ENCODE data around the gene LRRC3. TPM values are rescaled to one million over a fixed set of nuclear protein-coding genes. Genes with fewer than 3 reads are reported as not detected.

The LRRC3 gene
- polyA plus RNA-seq, 1 donor (not counting 4 experiments of a cell fraction or from before 2014, with no cell fraction given) = 1.4 TPM

DNA sequence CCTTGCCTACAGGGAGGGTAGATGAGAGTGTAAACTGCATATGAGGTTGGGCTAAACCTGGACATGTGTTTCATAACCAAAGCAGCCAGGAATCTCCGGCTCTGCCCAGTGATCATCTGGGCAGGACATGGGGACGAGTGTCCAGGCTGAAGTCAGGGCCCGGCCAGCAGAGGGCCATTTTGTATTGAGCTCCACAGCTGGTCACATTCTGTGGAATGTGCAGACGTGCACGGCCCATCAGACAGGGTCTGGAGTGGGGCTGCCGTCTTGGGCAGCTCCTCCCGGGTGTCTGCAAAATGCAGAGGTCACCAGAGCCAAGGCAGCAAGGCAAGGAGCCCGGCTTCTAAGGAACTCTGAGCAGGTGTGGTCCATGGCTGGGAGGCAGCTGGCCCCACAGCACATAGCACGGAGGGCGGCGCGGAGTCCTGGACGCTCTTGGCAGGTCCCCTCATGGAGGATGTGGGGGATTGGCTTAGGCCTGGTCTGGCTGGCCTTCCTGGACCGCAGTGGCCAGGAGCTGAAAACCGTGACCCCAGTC is 6.2 kb downstream of the LRRC3 start:
- H3K9me1 ChIP-seq (ENCODE audit: control insufficient read depth, extremely low read depth, insufficient read depth, low read length) = no peaks in the 10 kb centered on the region
- H4K20me1 ChIP-seq (ENCODE audit: control insufficient read depth, extremely low read depth, insufficient read depth, low read length) = no peaks in the 10 kb centered on the region
- H3K79me2 ChIP-seq (ENCODE audit: control insufficient read depth, insufficient read depth, low read length) = no peaks in the 10 kb centered on the region
- H3K4me3 ChIP-seq (ENCODE audit: control insufficient read depth in 2 of 3, extremely low read depth in 1 of 3, insufficient read depth in 2 of 3, low read depth in 1 of 3, low read length in 3 of 3) = no peak overlapping the region
- FAIRE-seq (no peak), DNase-seq (ENCODE audit: low read depth, low spot score) (no peak)
- TF ChIP-seq, protein P1, sequence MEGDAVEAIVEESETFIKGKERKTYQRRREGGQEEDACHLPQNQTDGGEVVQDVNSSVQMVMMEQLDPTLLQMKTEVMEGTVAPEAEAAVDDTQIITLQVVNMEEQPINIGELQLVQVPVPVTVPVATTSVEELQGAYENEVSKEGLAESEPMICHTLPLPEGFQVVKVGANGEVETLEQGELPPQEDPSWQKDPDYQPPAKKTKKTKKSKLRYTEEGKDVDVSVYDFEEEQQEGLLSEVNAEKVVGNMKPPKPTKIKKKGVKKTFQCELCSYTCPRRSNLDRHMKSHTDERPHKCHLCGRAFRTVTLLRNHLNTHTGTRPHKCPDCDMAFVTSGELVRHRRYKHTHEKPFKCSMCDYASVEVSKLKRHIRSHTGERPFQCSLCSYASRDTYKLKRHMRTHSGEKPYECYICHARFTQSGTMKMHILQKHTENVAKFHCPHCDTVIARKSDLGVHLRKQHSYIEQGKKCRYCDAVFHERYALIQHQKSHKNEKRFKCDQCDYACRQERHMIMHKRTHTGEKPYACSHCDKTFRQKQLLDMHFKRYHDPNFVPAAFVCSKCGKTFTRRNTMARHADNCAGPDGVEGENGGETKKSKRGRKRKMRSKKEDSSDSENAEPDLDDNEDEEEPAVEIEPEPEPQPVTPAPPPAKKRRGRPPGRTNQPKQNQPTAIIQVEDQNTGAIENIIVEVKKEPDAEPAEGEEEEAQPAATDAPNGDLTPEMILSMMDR (optimal IDR thresholded peaks at IDR 0.05 in 1 of 3, IDR thresholded peaks at IDR 0.05 in 1 of 3, conservative IDR thresholded peaks at IDR 0.05 in 1 of 3; ENCODE audit: extremely low read depth in 1 of 3, insufficient read depth in 2 of 3, low read length in 3 of 3) = no peak
- no peak for TF ChIP-seq EZH2 (IDR thresholded peaks at IDR 0.05; ENCODE audit: low read length)
- H3K4me1 ChIP-seq (ENCODE audit: control insufficient read depth, extremely low read depth, insufficient read depth, low read length) = no peaks in the 10 kb centered on the region
- H3K4me2 ChIP-seq (ENCODE audit: control insufficient read depth, extremely low read depth, insufficient read depth, low read depth, low read length) = no peak overlapping the region
- H3K27me3 ChIP-seq (ENCODE audit: control insufficient read depth, extremely low read depth, insufficient read depth, low read length) = no peaks in the 10 kb centered on the region
- no peaks in the 10 kb centered on the region for H3K36me3 ChIP-seq (ENCODE audit: control insufficient read depth in 2 of 2, extremely low read depth in 1 of 2, insufficient read depth in 2 of 2, low read length in 2 of 2)
- no peak overlapping the region for H3K9ac ChIP-seq (ENCODE audit: control insufficient read depth, extremely low read depth, insufficient read depth, low read length)
- H3K9me3 ChIP-seq (ENCODE audit: control insufficient read depth, low read depth, low read length) = no peaks in the 10 kb centered on the region
- dilution Hi-C loops (cut with MboI; ENCODE audit: extremely low pct_ligation_motif_present, low sequenced_read_pairs) = no loop called here
- no peak overlapping the region for H3K27ac ChIP-seq (ENCODE audit: control insufficient read depth, insufficient read depth, low read length)
- no peak overlapping the region for H2AFZ ChIP-seq (ENCODE audit: control insufficient read depth, low read length)

DNA sequence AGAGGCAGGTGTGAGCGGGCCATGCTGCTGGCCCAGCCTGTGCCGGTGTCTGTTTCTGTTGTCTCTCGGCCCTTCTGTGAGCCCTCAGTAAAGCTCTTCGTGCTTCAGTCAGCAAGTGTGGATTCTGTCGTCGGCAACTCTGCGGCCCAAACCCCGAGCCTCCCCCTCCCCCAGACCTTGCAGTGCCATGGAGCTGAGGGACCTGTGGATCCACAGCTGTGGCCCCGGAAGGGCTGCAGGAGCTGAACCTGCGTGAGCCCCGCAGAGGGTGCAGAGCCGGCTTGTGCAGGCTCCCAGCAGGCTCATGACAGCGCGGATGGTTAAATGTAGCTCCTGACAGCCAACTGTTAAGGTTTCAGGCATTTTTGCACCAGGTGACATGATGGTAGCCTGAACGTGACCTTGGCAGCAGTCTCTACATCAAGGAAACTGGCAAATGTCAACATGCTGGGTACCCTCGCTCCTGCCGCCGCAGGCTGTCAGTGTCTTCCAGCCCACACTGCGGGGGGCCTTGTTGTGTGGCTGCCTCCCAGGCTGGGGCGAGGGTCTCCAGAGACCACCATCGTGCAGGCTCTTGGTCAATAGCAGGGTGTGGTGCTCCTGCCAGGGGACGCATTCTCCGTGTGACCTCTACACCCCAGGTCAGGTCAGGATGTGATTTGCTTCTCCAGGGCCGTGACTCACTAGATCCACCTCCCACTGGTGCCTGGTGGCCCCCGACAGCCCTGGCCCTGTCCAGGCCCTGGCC is 7.0 kb downstream of the LRRC3 start:
- Histone ChIP-seq H3K27ac (ENCODE audit: control insufficient read depth, insufficient read depth, low read length) (no peak overlapping the region), H3K4me1 (ENCODE audit: control insufficient read depth, extremely low read depth, insufficient read depth, low read length) (no peaks in the 10 kb centered on the region), H3K9ac (ENCODE audit: control insufficient read depth, extremely low read depth, insufficient read depth, low read length) (no peak overlapping the region), H3K79me2 (ENCODE audit: control insufficient read depth, insufficient read depth, low read length) (no peaks in the 10 kb centered on the region), H3K9me3 (ENCODE audit: control insufficient read depth, low read depth, low read length) (peaks cover 3% of the 10 kb centered on the region), H3K4me2 (ENCODE audit: control insufficient read depth, extremely low read depth, insufficient read depth, low read depth, low read length) (no peak overlapping the region), H4K20me1 (ENCODE audit: control insufficient read depth, extremely low read depth, insufficient read depth, low read length) (no peaks in the 10 kb centered on the region), H3K4me3 (ENCODE audit: control insufficient read depth in 2 of 3, extremely low read depth in 1 of 3, insufficient read depth in 2 of 3, low read depth in 1 of 3, low read length in 3 of 3) (no peak overlapping the region), H3K27me3 (ENCODE audit: control insufficient read depth, extremely low read depth, insufficient read depth, low read length) (no peaks in the 10 kb centered on the region), H3K9me1 (ENCODE audit: control insufficient read depth, extremely low read depth, insufficient read depth, low read length) (no peaks in the 10 kb centered on the region), H2AFZ (ENCODE audit: control insufficient read depth, low read length) (no peak overlapping the region), H3K36me3 (ENCODE audit: control insufficient read depth in 2 of 2, extremely low read depth in 1 of 2, insufficient read depth in 2 of 2, low read length in 2 of 2) (no peaks in the 10 kb centered on the region)
- no peak for TF ChIP-seq EZH2 (IDR thresholded peaks at IDR 0.05; ENCODE audit: low read length)
- TF ChIP-seq, protein P1 (optimal IDR thresholded peaks at IDR 0.05 in 1 of 3, IDR thresholded peaks at IDR 0.05 in 1 of 3, conservative IDR thresholded peaks at IDR 0.05 in 1 of 3; ENCODE audit: extremely low read depth in 1 of 3, insufficient read depth in 2 of 3, low read length in 3 of 3) = no peak
- FAIRE-seq (no peak), DNase-seq (ENCODE audit: low read depth, low spot score) (no peak)
- dilution Hi-C loops (cut with MboI; ENCODE audit: extremely low pct_ligation_motif_present, low sequenced_read_pairs) = no loop called here
